ENCODE data around the gene BMS1. TPM values are rescaled to one million over a fixed set of nuclear protein-coding genes. Genes with fewer than 3 reads are reported as not detected.

BMS1 gene
- total RNA-seq, 2 donors from 2014 or later, result 8.0 to 8.6 TPM

DNA sequence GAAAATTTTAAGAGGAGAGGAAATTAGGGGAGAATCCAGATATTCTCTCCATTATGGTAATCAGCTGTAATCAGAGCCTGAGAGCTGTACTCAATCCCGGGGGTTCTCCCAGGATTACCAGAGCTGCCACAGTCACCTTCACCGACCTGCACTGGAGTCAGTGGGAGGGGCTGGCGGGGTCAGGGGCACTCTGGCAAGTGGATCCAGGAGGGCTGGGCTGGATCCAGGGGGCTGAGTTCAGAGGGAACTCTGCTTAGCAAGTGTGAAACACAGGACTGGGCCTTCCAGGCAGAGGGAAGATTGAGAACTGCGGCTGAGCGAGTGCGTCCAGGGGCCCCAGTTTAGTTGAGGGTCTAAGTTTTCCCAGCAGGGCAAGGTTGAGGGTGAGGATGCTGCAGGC is 89.2 kb downstream of the BMS1 start:
- no peak for TF ChIP-seq CTCF (IDR thresholded peaks at IDR 0.05)
- no peak for TF ChIP-seq POLR2A (IDR thresholded peaks at IDR 0.05)
- no peaks in the 10 kb centered on the region for H3K27me3 ChIP-seq
- no peak overlapping the region for H3K27ac ChIP-seq
- DNase-seq, result no peak
- H3K4me1 ChIP-seq, result peaks cover under 1% of the 10 kb centered on the region
- intact Hi-C loops (cut with DNase I), result loop anchor here (5.0 kb wide), 1 partner anchor 230 kb away; no protein-coding TSS in a partner anchor
- no peak overlapping the region for H3K4me3 ChIP-seq
- ATAC-seq, result no peak
- no peaks in the 10 kb centered on the region for H3K36me3 ChIP-seq (replicated peaks in 1 of 2; ENCODE audit: insufficient read depth in 1 of 2, low read depth in 2 of 2)
- no peaks in the 10 kb centered on the region for H3K9me3 ChIP-seq
- 51 to 67% methylated on average over 3 to 6 of the region's 6 CpGs for WGBS, 2 donors

DNA sequence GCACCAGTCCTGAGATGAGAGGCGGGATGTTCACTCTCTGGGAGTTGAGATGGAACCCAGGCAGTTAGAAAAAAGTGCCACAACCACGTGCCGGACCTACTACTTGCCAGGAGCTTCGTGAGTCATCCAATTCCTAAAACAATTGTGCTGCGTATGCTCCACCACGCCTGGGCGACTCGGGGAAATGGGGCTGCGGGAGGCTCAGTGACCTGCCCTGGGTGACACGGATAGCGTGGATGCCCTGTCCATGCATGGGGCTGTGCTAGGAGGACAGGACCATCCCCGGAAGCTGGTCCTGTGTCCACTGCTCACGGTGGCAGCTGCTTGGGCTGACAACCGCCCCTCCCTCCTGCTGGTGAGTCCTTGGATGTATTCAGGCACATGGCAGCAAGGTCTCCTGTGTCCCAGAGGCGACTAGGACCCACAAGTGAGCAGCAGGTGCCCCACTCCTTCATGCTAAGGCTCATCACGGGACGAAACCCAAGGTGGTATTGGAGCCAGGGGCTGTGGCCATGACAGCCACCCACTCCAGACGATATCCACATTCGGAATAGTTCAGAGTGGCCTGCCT is 90.4 kb downstream of the BMS1 start:
- no peak overlapping the region for H3K27ac ChIP-seq
- no peaks in the 10 kb centered on the region for H3K9me3 ChIP-seq
- H3K36me3 ChIP-seq (replicated peaks in 1 of 2; ENCODE audit: insufficient read depth in 1 of 2, low read depth in 2 of 2), result no peaks in the 10 kb centered on the region
- intact Hi-C loops (cut with DNase I), result loop anchor here (5.0 kb wide), 1 partner anchor 229 kb away; no protein-coding TSS in a partner anchor
- DNase-seq, result no peak
- H3K4me1 ChIP-seq, result no peaks in the 10 kb centered on the region
- H3K4me3 ChIP-seq, result no peak overlapping the region
- WGBS, 2 donors, result 69 to 73% methylated on average over 9 to 18 of the region's 19 CpGs
- no peaks in the 10 kb centered on the region for H3K27me3 ChIP-seq
- no peak for ATAC-seq
- TF ChIP-seq POLR2A (IDR thresholded peaks at IDR 0.05) (no peak), CTCF (IDR thresholded peaks at IDR 0.05) (no peak)

DNA sequence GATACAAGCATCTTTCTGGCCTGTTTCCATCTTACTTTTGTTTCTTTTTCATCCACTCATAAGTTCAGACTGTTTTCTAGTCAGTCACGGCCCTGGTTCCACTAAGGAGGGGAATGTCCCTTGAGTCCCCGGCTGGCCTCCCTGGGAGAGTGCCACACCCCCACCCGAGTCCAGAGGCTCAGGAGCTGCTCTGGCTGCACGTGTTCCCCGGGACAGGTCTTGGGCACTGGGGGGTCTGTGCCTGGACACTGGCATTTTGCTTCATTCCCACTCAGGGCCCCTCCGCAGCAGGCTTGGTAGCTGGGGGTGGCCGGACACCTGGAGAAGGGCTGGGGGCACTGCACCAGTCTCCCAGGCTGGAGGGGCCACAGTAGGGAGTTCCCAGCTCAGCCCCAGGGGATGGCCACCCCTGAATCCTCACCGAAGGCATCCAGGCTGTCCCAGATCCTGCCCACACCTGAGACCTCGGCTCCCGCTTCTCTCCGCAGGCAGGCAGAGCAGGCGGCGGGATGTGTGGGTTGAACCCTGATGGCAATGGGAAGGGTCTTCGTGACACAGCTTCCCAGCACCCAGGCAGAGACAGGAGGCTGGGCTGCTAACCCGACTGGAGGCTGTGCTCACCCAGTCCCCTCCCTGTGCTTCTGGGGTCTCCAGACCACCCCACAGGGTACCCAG is 92.3 kb downstream of the BMS1 start:
- ATAC-seq (no peak), DNase-seq (no peak)
- Histone ChIP-seq H3K36me3 (replicated peaks in 1 of 2; ENCODE audit: insufficient read depth in 1 of 2, low read depth in 2 of 2) (no peaks in the 10 kb centered on the region), H3K4me1 (no peaks in the 10 kb centered on the region), H3K9me3 (no peaks in the 10 kb centered on the region), H3K27ac (no peak overlapping the region), H3K4me3 (no peak overlapping the region), H3K27me3 (no peaks in the 10 kb centered on the region)
- TF ChIP-seq CTCF (IDR thresholded peaks at IDR 0.05), result no peak
- TF ChIP-seq POLR2A (IDR thresholded peaks at IDR 0.05), result no peak
- intact Hi-C loops (cut with DNase I), result loop anchor here (5.0 kb wide), 2 partner anchors 227 to 237 kb away; no protein-coding TSS in a partner anchor
- 46 to 65% methylated on average over 6 to 15 of the region's 15 CpGs for WGBS, 2 donors

DNA sequence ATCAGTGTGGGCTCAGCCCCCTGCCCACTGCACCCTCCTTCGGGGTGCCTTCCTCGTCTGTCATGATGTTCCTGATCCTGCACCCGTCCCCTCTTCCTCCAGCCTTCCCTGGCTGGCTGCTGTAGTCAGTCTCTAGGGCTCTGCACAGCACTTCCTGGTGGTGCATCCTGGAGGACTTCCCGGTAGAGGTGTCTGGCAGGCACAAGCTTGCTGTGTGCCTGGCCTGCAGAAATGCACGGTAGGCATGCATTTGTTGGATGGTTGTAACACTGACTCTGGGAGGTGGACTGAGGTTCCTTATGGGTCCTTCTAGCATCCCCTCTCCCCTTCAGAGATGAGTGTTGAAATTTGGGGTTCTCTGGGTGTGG is 92.8 kb downstream of the BMS1 start:
- Histone ChIP-seq H3K27ac (no peak overlapping the region), H3K9me3 (no peaks in the 10 kb centered on the region), H3K27me3 (no peaks in the 10 kb centered on the region), H3K4me1 (no peaks in the 10 kb centered on the region), H3K4me3 (no peak overlapping the region), H3K36me3 (replicated peaks in 1 of 2; ENCODE audit: insufficient read depth in 1 of 2, low read depth in 2 of 2) (no peaks in the 10 kb centered on the region)
- intact Hi-C loops (cut with DNase I), result loop anchor here (5.0 kb wide), 1 partner anchor 237 kb away; no protein-coding TSS in a partner anchor
- DNase-seq (no peak), ATAC-seq (no peak)
- TF ChIP-seq CTCF (IDR thresholded peaks at IDR 0.05) (no peak), POLR2A (IDR thresholded peaks at IDR 0.05) (no peak)
- WGBS, 2 donors, result 51 to 57% methylated on average over 5 of the region's 5 CpGs

All from body of pancreas (tissue), 4 donors.